ENCODE measurements around the gene PLEKHM3.

PLEKHM3 gene

DNA sequence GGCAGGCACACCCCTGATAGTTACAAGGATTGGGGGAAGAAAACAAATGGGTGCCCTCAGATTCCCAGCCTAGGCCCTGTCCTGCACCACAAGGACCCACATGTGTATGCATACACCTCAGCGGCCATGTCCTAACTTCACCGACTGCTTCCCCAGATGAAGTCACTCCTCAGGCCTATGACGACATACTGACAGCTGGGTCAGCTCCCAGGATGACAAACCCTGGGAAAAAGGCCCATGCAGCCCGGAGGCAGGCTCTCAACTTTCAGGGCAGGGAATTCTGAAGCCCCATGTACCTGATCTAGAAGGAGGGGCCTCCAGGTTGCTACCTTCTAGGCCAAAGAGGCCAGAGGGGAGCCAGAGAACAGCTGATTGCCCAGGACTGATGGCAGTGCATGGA, 11.0 kb upstream of the PLEKHM3 start:
- TF ChIP-seq ZNF133 (tag by site-specific recombination; IDR thresholded peaks at IDR 0.05) (no peak), REST (tag by site-specific recombination; IDR thresholded peaks at IDR 0.05) (no peak), ZNF335 (tag by site-specific recombination; conservative IDR thresholded peaks at IDR 0.05) (peak; percentile 12; the same call in 1 of the 2 replicates), ZNF571 (tag by site-specific recombination; IDR thresholded peaks at IDR 0.05) (no peak), KLF16 (tag by site-specific recombination; IDR thresholded peaks at IDR 0.05) (no peak), ZNF513 (tag by site-specific recombination; IDR thresholded peaks at IDR 0.05) (no peak)
- TF ChIP-seq, protein P1, sequence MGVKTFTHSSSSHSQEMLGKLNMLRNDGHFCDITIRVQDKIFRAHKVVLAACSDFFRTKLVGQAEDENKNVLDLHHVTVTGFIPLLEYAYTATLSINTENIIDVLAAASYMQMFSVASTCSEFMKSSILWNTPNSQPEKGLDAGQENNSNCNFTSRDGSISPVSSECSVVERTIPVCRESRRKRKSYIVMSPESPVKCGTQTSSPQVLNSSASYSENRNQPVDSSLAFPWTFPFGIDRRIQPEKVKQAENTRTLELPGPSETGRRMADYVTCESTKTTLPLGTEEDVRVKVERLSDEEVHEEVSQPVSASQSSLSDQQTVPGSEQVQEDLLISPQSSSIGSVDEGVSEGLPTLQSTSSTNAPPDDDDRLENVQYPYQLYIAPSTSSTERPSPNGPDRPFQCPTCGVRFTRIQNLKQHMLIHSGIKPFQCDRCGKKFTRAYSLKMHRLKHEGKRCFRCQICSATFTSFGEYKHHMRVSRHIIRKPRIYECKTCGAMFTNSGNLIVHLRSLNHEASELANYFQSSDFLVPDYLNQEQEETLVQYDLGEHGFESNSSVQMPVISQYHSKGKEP (tag by site-specific recombination; IDR thresholded peaks at IDR 0.05) = no peak
- TF ChIP-seq, protein P2, sequence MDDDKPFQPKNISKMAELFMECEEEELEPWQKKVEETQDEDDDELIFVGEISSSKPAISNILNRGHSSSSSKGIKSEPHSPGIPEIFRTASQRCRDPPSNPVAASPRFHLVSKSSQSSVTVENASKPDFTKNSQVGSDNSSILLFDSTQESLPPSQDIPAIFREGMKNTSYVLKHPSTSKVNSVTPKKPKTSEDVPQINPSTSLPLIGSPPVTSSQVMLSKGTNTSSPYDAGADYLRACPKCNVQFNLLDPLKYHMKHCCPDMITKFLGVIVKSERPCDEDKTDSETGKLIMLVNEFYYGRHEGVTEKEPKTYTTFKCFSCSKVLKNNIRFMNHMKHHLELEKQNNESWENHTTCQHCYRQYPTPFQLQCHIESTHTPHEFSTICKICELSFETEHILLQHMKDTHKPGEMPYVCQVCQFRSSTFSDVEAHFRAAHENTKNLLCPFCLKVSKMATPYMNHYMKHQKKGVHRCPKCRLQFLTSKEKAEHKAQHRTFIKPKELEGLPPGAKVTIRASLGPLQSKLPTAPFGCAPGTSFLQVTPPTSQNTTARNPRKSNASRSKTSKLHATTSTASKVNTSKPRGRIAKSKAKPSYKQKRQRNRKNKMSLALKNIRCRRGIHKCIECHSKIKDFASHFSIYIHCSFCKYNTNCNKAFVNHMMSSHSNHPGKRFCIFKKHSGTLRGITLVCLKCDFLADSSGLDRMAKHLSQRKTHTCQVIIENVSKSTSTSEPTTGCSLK (tag by site-specific recombination; IDR thresholded peaks at IDR 0.05) = no peak
- POLR2A ChIA-PET = interaction anchor here (0.7 kb wide), 1 partner anchor 267 kb away, joined by 3 read pairs; the partner anchor contains the start of gene FZD5
- Histone ChIP-seq H3K4me3 (ENCODE audit: low read depth, low read length) (no peak overlapping the region), H3K36me3 (ENCODE audit: control insufficient read depth in 2 of 2, insufficient read depth in 1 of 2, low read length in 2 of 2) (no peaks in the 10 kb centered on the region), H3K4me1 (ENCODE audit: control insufficient read depth, insufficient read depth, low read length) (no peaks in the 10 kb centered on the region), H3K27ac (ENCODE audit: extremely low read depth, low read depth, low read length) (no peak overlapping the region), H3K9me3 (ENCODE audit: control insufficient read depth, insufficient read depth, low read depth, low read length) (no peaks in the 10 kb centered on the region)
- CTCF ChIA-PET = interaction anchor here (1.1 kb wide), 1 partner anchor 288 kb away, joined by 3 read pairs; no protein-coding TSS in a partner anchor

GRCh38 chr2:208034503-208035140, 9.3 kb upstream of the PLEKHM3 start:
- POLR2A ChIA-PET = no interaction called here
- CTCF ChIA-PET = interaction anchor here (0.6 to 5.8 kb wide), 10 partner anchors 9 to 300 kb away, joined by 3 to 51 read pairs (median 4); partner anchors contain the start of gene PLEKHM3
- Histone ChIP-seq H3K4me3 (ENCODE audit: low read depth, low read length) (no peak overlapping the region), H3K36me3 (ENCODE audit: control insufficient read depth in 2 of 2, insufficient read depth in 1 of 2, low read length in 2 of 2) (no peaks in the 10 kb centered on the region), H3K27ac (ENCODE audit: extremely low read depth, low read depth, low read length) (no peak overlapping the region), H3K4me1 (ENCODE audit: control insufficient read depth, insufficient read depth, low read length) (no peaks in the 10 kb centered on the region), H3K9me3 (ENCODE audit: control insufficient read depth, insufficient read depth, low read depth, low read length) (no peaks in the 10 kb centered on the region)
- TF ChIP-seq ZNF629 (tag by site-specific recombination; IDR thresholded peaks at IDR 0.05) = 0 out of 2 replicates have a peak, but pooled peaks have one; percentile 1
- no peak for TF ChIP-seq KLF9 (tag by site-specific recombination; IDR thresholded peaks at IDR 0.05; ENCODE audit: low read depth)
- TF ChIP-seq ZSCAN30 (tag by site-specific recombination; IDR thresholded peaks at IDR 0.05) = no peak
- TF ChIP-seq ZBTB49 (tag by site-specific recombination; IDR thresholded peaks at IDR 0.05; ENCODE audit: low read depth) = no peak
- TF ChIP-seq BCL11B (tag by site-specific recombination; IDR thresholded peaks at IDR 0.05; ENCODE audit: low read depth) = no peak
- no peak for TF ChIP-seq ZNF354C (tag by site-specific recombination; IDR thresholded peaks at IDR 0.05; ENCODE audit: borderline replicate concordance, low read depth)
- TF ChIP-seq GLIS1 (tag by site-specific recombination; IDR thresholded peaks at IDR 0.05) = 0 out of 2 replicates have a peak, but pooled peaks have one; percentile 2
- TF ChIP-seq ZNF274 (IDR thresholded peaks at IDR 0.05; ENCODE audit: low read length) = no peak
- no peak for TF ChIP-seq ZNF274 (tag by site-specific recombination; IDR thresholded peaks at IDR 0.05; ENCODE audit: borderline replicate concordance)
- TF ChIP-seq, protein P3, sequence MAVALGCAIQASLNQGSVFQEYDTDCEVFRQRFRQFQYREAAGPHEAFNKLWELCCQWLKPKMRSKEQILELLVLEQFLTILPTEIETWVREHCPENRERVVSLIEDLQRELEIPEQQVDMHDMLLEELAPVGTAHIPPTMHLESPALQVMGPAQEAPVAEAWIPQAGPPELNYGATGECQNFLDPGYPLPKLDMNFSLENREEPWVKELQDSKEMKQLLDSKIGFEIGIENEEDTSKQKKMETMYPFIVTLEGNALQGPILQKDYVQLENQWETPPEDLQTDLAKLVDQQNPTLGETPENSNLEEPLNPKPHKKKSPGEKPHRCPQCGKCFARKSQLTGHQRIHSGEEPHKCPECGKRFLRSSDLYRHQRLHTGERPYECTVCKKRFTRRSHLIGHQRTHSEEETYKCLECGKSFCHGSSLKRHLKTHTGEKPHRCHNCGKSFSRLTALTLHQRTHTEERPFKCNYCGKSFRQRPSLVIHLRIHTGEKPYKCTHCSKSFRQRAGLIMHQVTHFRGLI (tag by site-specific recombination; IDR thresholded peaks at IDR 0.05) = no peak
- no peak for TF ChIP-seq ZNF394 (tag by site-specific recombination; IDR thresholded peaks at IDR 0.05; ENCODE audit: borderline replicate concordance)
- no peak for TF ChIP-seq SCRT2 (tag by site-specific recombination; IDR thresholded peaks at IDR 0.05)
- TF ChIP-seq ZBTB21 (tag by site-specific recombination; IDR thresholded peaks at IDR 0.05) = no peak
